IMR-90 (cell line): ENCODE measurements around the gene CCNYL1. TPM values are rescaled to one million over a fixed set of nuclear protein-coding genes. Genes with fewer than 3 reads are reported as not detected.

Experiments used
- ATAC-seq: fragments of 200-7000 bp; cut with Tn5 transposase; 2 replicates; pipeline ENCODE4 v1.9.1; 2020; ENCODE audit warnings: low read depth, mild to moderate bottlenecking, moderate library complexity
- BruUV-seq: library from RNA; stranded (reverse); fragments of 400-500 nt; replicated peaks from 2 replicates; lab custom pipeline; 2021; lab: Mats Ljungman, UMichigan
- CTCF ChIA-PET: fragments of 300-600 bp; formaldehyde crosslinking; extraction: SDS; loops from one replicate; lab custom pipeline; 2021; ENCODE audit warnings: antibody characterized with exemption; lab: Yijun Ruan, JAX
- POLR2A ChIA-PET: fragments of 300-600 bp; sonication (Branson Sonifier 250); formaldehyde crosslinking; loops from one replicate; lab custom pipeline; 2022; ENCODE audit warnings: antibody characterized with exemption; ENCODE audit not compliant: unreplicated experiment; lab: Charles Lee
- DNase-seq: peaks from one replicate; pipeline ENCODE4 v3.0.0; 2013
- H2AFZ ChIP-seq: replicated peaks from 2 replicates; pipeline ENCODE3; 2013; ENCODE audit warnings: low read length, mild to moderate bottlenecking; ENCODE audit not compliant: poor library complexity
- H2AK5ac ChIP-seq: 2 replicates; pipeline ENCODE4 v1.6.1; 2013; ENCODE audit warnings: low read depth, low read length, inconsistent platforms
- H2AK9ac ChIP-seq: replicated peaks from 2 replicates; pipeline ENCODE3; 2013; ENCODE audit warnings: mild to moderate bottlenecking, low read depth, low read length, moderate library complexity; ENCODE audit not compliant: poor library complexity
- H2BK120ac ChIP-seq: 2 replicates; pipeline ENCODE4 v1.6.1; 2013; ENCODE audit warnings: low read depth, low read length, inconsistent platforms
- H2BK15ac ChIP-seq: 3 replicates; pipeline ENCODE4 v1.6.1; 2013; ENCODE audit warnings: low read depth, low read length, inconsistent platforms
- H2BK20ac ChIP-seq: 2 replicates; pipeline ENCODE4 v1.6.1; 2013; ENCODE audit warnings: low read depth, mild to moderate bottlenecking, inconsistent platforms, low read length, moderate library complexity
- H2BK5ac ChIP-seq: 2 replicates; pipeline ENCODE4 v1.6.1; 2013; ENCODE audit warnings: mild to moderate bottlenecking, low read depth, low read length, inconsistent platforms; ENCODE audit not compliant: poor library complexity, severe bottlenecking
- H3K14ac ChIP-seq: replicated peaks from 2 replicates; pipeline ENCODE4 v1.6.1; 2013; ENCODE audit warnings: low read depth, low read length, inconsistent platforms
- H3K18ac ChIP-seq: 2 replicates; pipeline ENCODE4 v1.6.1; 2013; ENCODE audit warnings: low read depth, low read length, control low read depth
- H3K23ac ChIP-seq: 2 replicates; pipeline ENCODE4 v1.6.1; 2013; ENCODE audit warnings: low read depth, low read length, inconsistent platforms
- H3K27ac ChIP-seq: 2 replicates; pipeline ENCODE4 v1.5.1; 2013; ENCODE audit warnings: mild to moderate bottlenecking, control low read depth, low read length; ENCODE audit not compliant: insufficient read depth
- H3K27me3 ChIP-seq: 2 replicates; pipeline ENCODE4 v1.6.1; 2013; ENCODE audit warnings: low read length; ENCODE audit not compliant: control insufficient read depth, insufficient read depth
- H3K36me3 ChIP-seq: 2 replicates; pipeline ENCODE4 v1.6.1; 2013; ENCODE audit warnings: low read length, mixed read lengths; ENCODE audit not compliant: control insufficient read depth, insufficient read depth
- H3K4ac ChIP-seq: 2 replicates; pipeline ENCODE4 v1.6.1; 2013; ENCODE audit warnings: low read depth, low read length, inconsistent platforms
- H3K4me1 ChIP-seq: 2 replicates; pipeline ENCODE4 v1.6.1; 2013; ENCODE audit warnings: low read length, mixed read lengths; ENCODE audit not compliant: control insufficient read depth, insufficient read depth
- H3K4me2 ChIP-seq: 2 replicates; pipeline ENCODE4 v1.6.1; 2013; ENCODE audit warnings: low read depth, mild to moderate bottlenecking, control low read depth, low read length, moderate library complexity
- H3K4me3 ChIP-seq: 2 replicates; pipeline ENCODE4 v1.5.1; 2013; ENCODE audit warnings: low read depth, mild to moderate bottlenecking, control low read depth, low read length, moderate library complexity; ENCODE audit not compliant: insufficient read depth
- H3K56ac ChIP-seq: 2 replicates; pipeline ENCODE4 v1.6.1; 2013; ENCODE audit warnings: low read length, inconsistent platforms; ENCODE audit not compliant: insufficient read depth; ENCODE audit errors: extremely low read depth
- H3K79me1 ChIP-seq, 2 experiments: 2 replicates each; pipeline ENCODE4 v1.6.1; 2013; ENCODE audit warnings: low read length in 2 of 2, inconsistent platforms in 1 of 2, low read depth in 1 of 2
- H3K9ac ChIP-seq: 2 replicates; pipeline ENCODE4 v1.6.1; 2013; ENCODE audit warnings: low read depth, low read length, control low read depth
- H3K9me1 ChIP-seq: 2 replicates; pipeline ENCODE4 v1.6.1; 2013; ENCODE audit warnings: low read length, inconsistent platforms; ENCODE audit not compliant: insufficient read depth
- H3K9me3 ChIP-seq: 2 replicates; pipeline ENCODE4 v1.6.1; 2013; ENCODE audit warnings: low read length; ENCODE audit not compliant: control insufficient read depth, insufficient read depth
- H4K20me1 ChIP-seq: 2 replicates; pipeline ENCODE4 v1.6.1; 2013; ENCODE audit warnings: low read length, inconsistent platforms; ENCODE audit not compliant: insufficient read depth
- H4K5ac ChIP-seq: 2 replicates; pipeline ENCODE4 v1.6.1; 2013; ENCODE audit warnings: mild to moderate bottlenecking, low read depth, low read length, control low read depth
- H4K8ac ChIP-seq, 2 experiments: 2 replicates each; pipeline ENCODE4 v1.6.1; 2013; ENCODE audit warnings: low read depth in 2 of 2, low read length in 2 of 2, control low read depth in 1 of 2, inconsistent platforms in 1 of 2
- H4K91ac ChIP-seq: 2 replicates; pipeline ENCODE4 v1.6.1; 2013; ENCODE audit warnings: low read depth, low read length, inconsistent platforms; ENCODE audit not compliant: insufficient read depth
- CHD1 ChIP-seq: IDR thresholded peaks from 2 replicates; pipeline ENCODE4 v1.6.1; 2012; ENCODE audit warnings: low read depth, low read length, improper control_type of control experiment
- FOS ChIP-seq: fragments of 150-350 bp; IDR thresholded peaks from 2 replicates; pipeline ENCODE4 v1.6.1; 2016; ENCODE audit warnings: low read depth, low read length
- MAFK ChIP-seq: IDR thresholded peaks from 2 replicates; pipeline ENCODE4 v1.6.1; 2012; ENCODE audit warnings: low read depth, low read length, improper control_type of control experiment
- POLR2A ChIP-seq: IDR thresholded peaks from 2 replicates; pipeline ENCODE4 v1.6.1; 2012; ENCODE audit warnings: mild to moderate bottlenecking, low read depth, low read length
- RAD21 ChIP-seq: IDR thresholded peaks from 2 replicates; pipeline ENCODE4 v1.6.1; 2012; ENCODE audit warnings: low read length, improper control_type of control experiment
- RFX5 ChIP-seq: IDR thresholded peaks from 2 replicates; pipeline ENCODE4 v1.8.0; 2012; ENCODE audit warnings: low read depth, mild to moderate bottlenecking, low read length, moderate library complexity
- SMC3 ChIP-seq: fragments of 150-350 bp; IDR thresholded peaks from 2 replicates; pipeline ENCODE4 v1.6.1; 2016; ENCODE audit warnings: low read depth, mild to moderate bottlenecking, antibody characterized with exemption, low read length, moderate library complexity
- WGBS, 2 experiments: methylation state at CpG; one replicate each; pipeline versions ENCODE4 v1.1.5 to v1.1.7; 2013; ENCODE audit warnings: missing lambda C conversion rate in 2 of 2; ENCODE audit not compliant: insufficient read length in 1 of 2; ENCODE audit errors: extremely low coverage in 2 of 2; 5-methylcytosine and 5-hydroxymethylcytosine counted together
- dilution Hi-C: fragments of 300-500 bp; cut with HindIII; formaldehyde crosslinking; loops from one replicate; pipeline ENCODE4 v1.14.3; 2018; ENCODE audit warnings: low sequenced_read_pairs; ENCODE audit not compliant: unreplicated experiment
- in situ Hi-C: fragments of 300-500 bp; cut with MboI; formaldehyde crosslinking; loops from 3 replicates; pipeline ENCODE4 v1.14.3; 2019; ENCODE audit warnings: low sequenced_read_pairs, inconsistent platforms, mixed read lengths
- intact Hi-C: fragments of 100-400 bp; cut with micrococcal nuclease; formaldehyde crosslinking; loops from 2 replicates; pipeline ENCODE4 v1.10.0; 2022
- polyA plus RNA-seq, 3 experiments: library from polyadenylated mRNA; depleted of rRNA; stranded (reverse); fragments of >200 nt; gene quantifications; 2 replicates each; pipeline ENCODE4 v1.2.3, GENCODE V29; 2012; ENCODE audit warnings: low replicate concordance in 1 of 3
- total RNA-seq: library from RNA; depleted of rRNA; stranded (reverse); fragments of >200 nt; gene quantifications from 2 replicates; pipeline ENCODE4 v1.2.3, GENCODE V29; 2012
- TF ChIP-seq, protein P1 (sequence below): fragments of 150-350 bp; IDR thresholded peaks from 2 replicates; pipeline ENCODE4 v1.6.1; 2016; ENCODE audit warnings: low read depth, mild to moderate bottlenecking, low read length, moderate library complexity, borderline replicate concordance
- TF ChIP-seq, protein P2 (sequence below): fragments of 150-350 bp; IDR thresholded peaks from 2 replicates; pipeline ENCODE4 v1.6.1; 2017; ENCODE audit warnings: mild to moderate bottlenecking, antibody characterized with exemption, low read length, low read depth

The CCNYL1 gene
- total and polyA plus RNA-seq, 2 of the 4 experiments (the other 2 are of a cell fraction), result 5.4 to 7.3 TPM

DNA sequence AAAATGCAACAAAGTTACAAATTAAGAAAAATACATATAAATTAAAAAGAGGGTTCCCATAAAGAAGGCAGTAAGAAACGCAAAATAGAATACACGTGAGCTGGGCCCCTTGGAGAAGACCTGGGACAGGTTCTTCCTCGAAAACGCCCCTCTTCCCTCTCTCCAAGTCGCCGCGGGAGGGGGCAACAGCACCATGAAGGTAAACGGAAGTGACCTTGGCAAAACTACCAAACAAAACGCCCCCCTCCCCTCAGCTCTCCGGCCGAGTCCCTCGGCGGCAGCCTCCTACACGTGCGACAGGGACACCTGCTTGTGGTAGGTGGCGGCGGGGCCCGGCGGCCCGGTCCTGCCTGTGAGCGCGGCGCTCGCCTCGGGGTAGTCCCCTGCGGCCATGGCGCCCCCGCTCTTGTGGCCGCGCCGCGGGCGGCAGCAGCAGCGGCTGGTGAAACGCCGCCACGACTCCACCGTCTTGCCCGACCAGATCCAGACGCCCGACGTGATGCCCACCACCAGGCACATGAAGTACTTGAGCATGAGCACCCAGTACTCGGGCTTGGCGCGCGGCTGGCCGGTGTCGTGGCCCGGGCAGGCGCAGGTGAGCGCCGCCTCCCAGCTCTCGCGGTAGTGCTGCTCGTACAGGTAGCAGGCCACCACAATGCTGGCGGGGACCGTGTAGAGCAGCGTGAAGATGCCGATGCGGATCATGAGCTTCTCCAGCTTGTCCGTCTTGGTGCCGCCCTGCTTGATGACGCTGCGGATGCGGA lies 55.4 kb downstream of the CCNYL1 start:
- Histone ChIP-seq H3K36me3 (no peaks in the 10 kb centered on the region), H3K27ac (no peak overlapping the region), H2BK5ac (no peak overlapping the region), H3K4ac (no peak overlapping the region), H3K4me3 (no peak overlapping the region), H2BK20ac (no peak overlapping the region), H2BK120ac (no peak overlapping the region), H3K4me2 (no peak overlapping the region), H3K56ac (no peak overlapping the region), H2AFZ (peak overlapping the region; percentile 94), H2AK9ac (no peak overlapping the region), H2AK5ac (no peak overlapping the region), H3K23ac (no peak overlapping the region), H3K27me3 (peaks cover 1% of the 10 kb centered on the region; the same call in 1 of the 2 replicates), H2BK15ac (no peak overlapping the region), H3K4me1 (peaks cover 7% of the 10 kb centered on the region; the same call in 1 of the 2 replicates), H3K79me1 (no peaks in the 10 kb centered on the region), H3K9me1 (no peaks in the 10 kb centered on the region; the same call in 1 of the 2 replicates), H4K20me1 (no peaks in the 10 kb centered on the region; the same call in 1 of the 2 replicates), H4K8ac (no peak overlapping the region), H3K9ac (no peak overlapping the region), H4K5ac (no peak overlapping the region), H3K9me3 (no peaks in the 10 kb centered on the region), H3K14ac (no peak overlapping the region), H3K18ac (no peak overlapping the region), H4K91ac (no peak overlapping the region)
- no TSS peak for BruUV-seq
- no peak for TF ChIP-seq FOS
- TF ChIP-seq, protein P1, sequence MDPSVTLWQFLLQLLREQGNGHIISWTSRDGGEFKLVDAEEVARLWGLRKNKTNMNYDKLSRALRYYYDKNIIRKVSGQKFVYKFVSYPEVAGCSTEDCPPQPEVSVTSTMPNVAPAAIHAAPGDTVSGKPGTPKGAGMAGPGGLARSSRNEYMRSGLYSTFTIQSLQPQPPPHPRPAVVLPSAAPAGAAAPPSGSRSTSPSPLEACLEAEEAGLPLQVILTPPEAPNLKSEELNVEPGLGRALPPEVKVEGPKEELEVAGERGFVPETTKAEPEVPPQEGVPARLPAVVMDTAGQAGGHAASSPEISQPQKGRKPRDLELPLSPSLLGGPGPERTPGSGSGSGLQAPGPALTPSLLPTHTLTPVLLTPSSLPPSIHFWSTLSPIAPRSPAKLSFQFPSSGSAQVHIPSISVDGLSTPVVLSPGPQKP, result no peak
- TF ChIP-seq, protein P2, sequence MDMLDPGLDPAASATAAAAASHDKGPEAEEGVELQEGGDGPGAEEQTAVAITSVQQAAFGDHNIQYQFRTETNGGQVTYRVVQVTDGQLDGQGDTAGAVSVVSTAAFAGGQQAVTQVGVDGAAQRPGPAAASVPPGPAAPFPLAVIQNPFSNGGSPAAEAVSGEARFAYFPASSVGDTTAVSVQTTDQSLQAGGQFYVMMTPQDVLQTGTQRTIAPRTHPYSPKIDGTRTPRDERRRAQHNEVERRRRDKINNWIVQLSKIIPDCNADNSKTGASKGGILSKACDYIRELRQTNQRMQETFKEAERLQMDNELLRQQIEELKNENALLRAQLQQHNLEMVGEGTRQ, result no peak
- no peak for TF ChIP-seq CHD1
- no peak for TF ChIP-seq RAD21
- no peak for TF ChIP-seq POLR2A
- TF ChIP-seq RFX5, result no peak
- TF ChIP-seq MAFK, result no peak
- TF ChIP-seq SMC3, result no peak
- DNase-seq (no peak), ATAC-seq (no peak)
- ChIA-PET POLR2A (interaction anchor here (0.5 kb wide), 1 partner anchor 9 kb away, joined by 13 read pairs; no protein-coding TSS in a partner anchor), CTCF (interaction anchor here (0.6 to 1.1 kb wide), 2 partner anchors 273 to 274 kb away, joined by 3 to 4 read pairs; no protein-coding TSS in a partner anchor)
- in situ Hi-C loops, result no loop called here
- WGBS, 2 experiments, result 51% methylated on average over 23 of the region's 65 CpGs; no CpG with 5 or more reads in 1 of the 2 experiments
- intact Hi-C loops, result no loop called here
- dilution Hi-C loops, result no loop called here
